K562 (cell line): ENCODE data around the gene KNL1.

ENCODE experiments used
- BMI1 ChIP-seq: fragments of 150-350 bp; IDR thresholded peaks from 2 replicates; pipeline ENCODE4 v1.6.1; 2014; ENCODE audit warnings: low read length
- ERF ChIP-seq: fragments of 450-650 bp; formaldehyde crosslinking; IDR thresholded peaks from 2 replicates; pipeline ENCODE4 v1.4.0; 2020; ENCODE audit warnings: mild to moderate bottlenecking, mixed read lengths

GRCh38 chr15:40618906-40619305 lies 24.9 kb downstream of the KNL1 start:
- TF ChIP-seq ERF (no peak), BMI1 (no peak)
